Coronary artery (tissue), 2 donors: Measurements from ENCODE around the gene SV2B.

ENCODE experiments used
- DNase-seq: peaks from one replicate; pipeline ENCODE4 v3.0.0-alpha.2; 2017; ENCODE audit warnings: low spot score
- H3K27ac ChIP-seq, 2 donors: fragments of 200-600 bp; sonication (generic); one replicate each; pipeline ENCODE4 v1.5.1; 2016 to 2019
- H3K4me3 ChIP-seq: fragments of 200-600 bp; sonication (generic); 2 replicates; pipeline ENCODE4 v1.5.1; 2016; ENCODE audit warnings: mild to moderate bottlenecking, moderate library complexity
- CTCF ChIP-seq: fragments of 200-600 bp; sonication (generic); IDR thresholded peaks from one replicate; pipeline ENCODE4 v1.5.1; 2019; ENCODE audit warnings: antibody characterized with exemption

Gene SV2B

DNA sequence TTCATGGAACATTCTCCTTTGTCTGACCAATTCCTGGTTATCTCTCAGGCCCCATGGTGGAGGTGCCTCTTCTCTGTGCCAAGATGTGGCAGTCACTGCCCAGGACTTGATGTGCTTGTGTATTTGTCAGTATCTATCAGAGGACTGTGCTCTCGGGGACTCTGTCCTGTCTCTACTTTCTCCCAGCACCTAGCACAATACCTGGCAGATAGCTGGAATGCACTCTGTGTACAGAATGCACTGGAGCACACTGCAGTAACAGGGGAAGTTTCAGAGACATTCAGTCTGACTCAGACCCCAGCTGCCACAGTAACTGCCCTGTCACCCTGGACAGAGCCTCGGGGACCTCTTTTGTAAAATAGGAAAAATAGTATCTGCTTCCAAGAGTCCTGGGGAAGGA is 34.6 kb upstream of the SV2B start:
- H3K4me3 ChIP-seq = no peak overlapping the region
- H3K27ac ChIP-seq = no peak overlapping the region
- no peak for TF ChIP-seq CTCF
- DNase-seq = no peak

GRCh38 chr15:91067036-91067435 is 33.0 kb upstream of the SV2B start:
- DNase-seq = no peak
- Histone ChIP-seq H3K4me3 (no peak overlapping the region), H3K27ac (no peak overlapping the region)
- TF ChIP-seq CTCF = no peak

GRCh38 chr15:91068436-91068835 is 31.6 kb upstream of the SV2B start:
- no peak for DNase-seq
- Histone ChIP-seq H3K27ac (no peak overlapping the region), H3K4me3 (no peak overlapping the region)
- no peak for TF ChIP-seq CTCF

GRCh38 chr15:91068966-91069365 is 31.1 kb upstream of the SV2B start:
- no peak overlapping the region for H3K4me3 ChIP-seq
- no peak for DNase-seq
- no peak for TF ChIP-seq CTCF

DNA sequence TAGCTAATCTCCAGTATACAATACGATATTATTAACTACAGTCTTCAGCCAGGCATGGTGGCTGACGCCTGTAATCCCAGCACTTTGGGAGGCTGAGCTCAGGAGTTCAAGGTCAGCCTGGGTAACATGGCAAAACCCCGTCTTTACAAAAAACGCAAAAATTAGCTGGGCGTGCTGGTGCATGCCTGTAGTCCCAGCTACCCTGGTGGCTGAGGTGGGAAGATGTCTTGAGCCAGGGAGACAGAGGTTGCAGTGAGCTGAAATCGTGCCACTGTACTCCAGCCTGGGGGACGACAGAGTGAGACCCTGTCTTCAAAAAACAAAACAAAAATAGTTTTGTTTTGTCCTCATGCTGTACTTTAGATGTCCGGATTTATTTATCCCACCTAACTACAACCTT is 29.2 kb upstream of the SV2B start:
- Histone ChIP-seq H3K4me3 (no peak overlapping the region), H3K27ac (no peak overlapping the region)
- DNase-seq = no peak
- no peak for TF ChIP-seq CTCF

More at GRCh38 chr15:91068966-91069365, 31.1 kb upstream of the SV2B start:
- no peak overlapping the region for H3K27ac ChIP-seq

DNA sequence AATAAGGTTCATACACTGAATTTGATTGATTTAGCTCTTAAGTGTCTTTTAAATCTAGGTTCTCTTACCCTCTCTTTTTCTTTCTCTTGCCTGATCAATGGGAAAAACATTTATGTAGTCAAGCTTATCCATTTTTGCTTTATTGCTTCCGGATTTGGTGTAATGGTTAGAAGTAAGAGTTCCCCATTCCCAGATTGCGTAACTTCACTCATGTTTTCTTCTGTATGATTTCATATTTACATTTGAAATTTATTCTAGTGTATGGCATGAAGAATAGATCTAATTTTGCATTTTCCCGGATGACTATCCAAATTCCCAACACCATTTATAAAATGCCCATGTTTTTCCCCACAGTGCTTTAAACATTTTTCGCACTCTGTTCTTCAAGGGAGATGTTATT is 27.9 kb upstream of the SV2B start:
- DNase-seq = no peak
- no peak for TF ChIP-seq CTCF
- no peak overlapping the region for H3K4me3 ChIP-seq
- no peak overlapping the region for H3K27ac ChIP-seq

GRCh38 chr15:91073077-91073476 is 27.0 kb upstream of the SV2B start:
- Histone ChIP-seq H3K27ac (no peak overlapping the region), H3K4me3 (no peak overlapping the region)
- TF ChIP-seq CTCF = no peak
- DNase-seq = no peak
